Medulla oblongata (tissue), 1 donor: ENCODE results near the gene ACIN1.

Experiments
- DNase-seq: peaks from one replicate; pipeline ENCODE4 v3.0.0-alpha.2; 2015; ENCODE audit errors: extremely low spot score

The ACIN1 gene

DNA sequence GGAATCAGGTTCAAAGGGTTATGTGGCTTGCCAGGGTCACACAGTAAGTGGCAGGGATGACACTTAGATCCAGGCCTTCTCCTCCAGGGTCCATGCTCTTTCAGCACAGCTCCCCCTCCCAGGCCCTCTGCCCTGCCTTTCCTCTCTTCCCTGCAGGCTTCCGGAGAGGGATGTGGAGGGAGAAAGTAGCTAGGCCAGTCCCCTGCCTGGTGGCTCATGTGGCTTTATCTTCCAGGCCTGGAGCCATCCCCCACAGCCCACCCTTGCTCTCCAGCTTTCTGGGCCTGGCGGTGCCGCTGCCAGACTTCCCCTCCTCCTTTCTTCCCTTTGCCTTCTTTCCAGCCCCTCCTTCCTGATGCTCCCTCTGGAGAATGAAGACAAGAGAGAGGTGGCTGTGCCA, 51.2 kb downstream of the ACIN1 start:
- DNase-seq: no peak

DNA sequence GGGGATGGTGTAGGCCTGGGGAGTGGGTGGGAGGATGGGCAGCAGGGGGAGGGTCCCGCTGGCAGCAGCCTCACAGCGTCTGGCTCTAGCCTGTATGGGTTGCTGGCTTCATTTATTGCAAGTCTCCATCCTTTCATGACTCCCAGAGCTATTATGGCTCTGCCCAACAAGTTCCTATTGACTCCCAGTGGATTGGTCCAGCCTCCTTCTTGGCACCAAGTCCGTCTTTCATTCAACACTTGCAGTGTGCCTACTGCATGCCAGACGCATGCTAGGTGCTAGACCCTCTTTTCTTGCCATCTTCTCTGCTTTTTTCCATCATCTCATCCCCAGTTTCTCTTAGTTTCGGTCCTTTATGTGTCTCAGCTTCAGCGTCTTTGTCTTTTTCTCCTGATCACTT, 51.8 kb downstream of the ACIN1 start:
- no peak for DNase-seq

DNA sequence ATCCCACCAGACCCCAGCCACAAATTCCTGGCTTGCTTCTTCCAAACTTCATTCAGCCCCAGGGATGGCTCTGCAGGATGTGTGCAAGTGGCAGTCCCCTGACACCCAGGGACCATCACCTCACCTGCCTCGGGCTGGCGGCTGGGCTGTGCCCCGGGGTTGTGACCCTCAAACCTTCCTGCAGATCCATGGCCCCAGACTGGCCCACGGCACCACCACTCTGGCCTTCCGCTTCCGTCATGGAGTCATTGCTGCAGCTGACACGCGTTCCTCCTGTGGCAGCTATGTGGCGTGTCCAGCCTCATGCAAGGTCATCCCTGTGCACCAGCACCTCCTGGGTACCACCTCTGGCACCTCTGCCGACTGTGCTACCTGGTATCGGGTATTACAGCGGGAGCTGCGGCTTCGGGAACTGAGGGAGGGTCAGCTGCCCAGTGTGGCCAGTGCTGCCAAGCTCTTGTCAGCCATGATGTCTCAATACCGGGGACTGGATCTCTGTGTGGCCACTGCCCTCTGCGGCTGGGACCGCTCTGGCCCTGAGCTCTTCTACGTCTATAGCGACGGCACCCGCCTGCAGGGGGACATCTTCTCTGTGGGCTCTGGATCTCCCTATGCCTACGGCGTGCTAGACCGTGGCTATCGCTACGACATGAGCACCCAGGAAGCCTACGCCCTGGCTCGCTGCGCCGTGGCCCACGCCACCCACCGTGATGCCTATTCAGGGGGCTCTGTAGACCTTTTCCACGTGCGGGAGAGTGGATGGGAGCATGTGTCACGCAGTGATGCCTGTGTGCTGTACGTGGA, 52.6 kb downstream of the ACIN1 start, which contains the start of gene PSMB11:
PSMB11 (plus strand) TSS at position 51 of the 804 bp plus-strand sequence; CDS start at position 65, 14 bp downstream.
- DNase-seq: no peak

DNA sequence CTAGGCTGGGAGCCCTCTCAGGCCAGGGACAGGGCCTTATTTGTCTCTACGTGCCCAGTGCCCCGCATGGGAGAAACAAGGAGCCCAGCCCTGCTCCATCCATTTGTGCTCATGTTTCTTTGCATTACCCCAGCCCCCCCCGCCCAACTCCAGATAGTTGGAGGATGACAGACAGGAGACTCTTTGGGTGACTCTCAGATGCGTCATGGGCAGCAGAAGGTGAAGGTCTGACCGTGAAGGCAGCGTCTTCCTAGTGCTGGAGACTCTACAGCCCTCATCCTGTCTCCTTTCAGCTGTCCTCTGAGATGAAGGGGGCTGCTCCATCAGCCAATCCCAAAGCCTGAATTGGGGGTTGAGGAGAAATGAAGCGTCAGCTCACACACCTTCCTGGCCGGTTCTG, 53.2 kb downstream of the ACIN1 start:
- DNase-seq: no peak

DNA sequence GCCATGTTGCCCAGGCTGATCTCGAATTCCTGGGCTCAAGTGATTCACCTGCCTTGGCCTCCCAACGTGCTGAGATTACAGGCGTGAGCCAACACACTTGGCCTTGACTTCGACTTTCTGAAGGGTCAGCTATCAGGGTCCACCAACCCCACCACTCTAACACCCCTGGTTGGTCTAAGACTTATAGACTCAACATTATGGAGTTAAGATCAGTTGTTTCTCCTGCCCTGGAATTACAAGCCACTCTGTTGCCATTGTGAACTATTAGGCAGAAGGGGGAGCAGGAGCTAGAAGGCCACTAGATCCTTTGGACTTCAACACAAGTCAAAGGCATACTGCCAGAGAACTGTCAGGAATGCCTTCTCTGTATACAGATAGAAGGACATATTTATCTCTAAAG, 54.8 kb downstream of the ACIN1 start:
- DNase-seq: no peak

DNA sequence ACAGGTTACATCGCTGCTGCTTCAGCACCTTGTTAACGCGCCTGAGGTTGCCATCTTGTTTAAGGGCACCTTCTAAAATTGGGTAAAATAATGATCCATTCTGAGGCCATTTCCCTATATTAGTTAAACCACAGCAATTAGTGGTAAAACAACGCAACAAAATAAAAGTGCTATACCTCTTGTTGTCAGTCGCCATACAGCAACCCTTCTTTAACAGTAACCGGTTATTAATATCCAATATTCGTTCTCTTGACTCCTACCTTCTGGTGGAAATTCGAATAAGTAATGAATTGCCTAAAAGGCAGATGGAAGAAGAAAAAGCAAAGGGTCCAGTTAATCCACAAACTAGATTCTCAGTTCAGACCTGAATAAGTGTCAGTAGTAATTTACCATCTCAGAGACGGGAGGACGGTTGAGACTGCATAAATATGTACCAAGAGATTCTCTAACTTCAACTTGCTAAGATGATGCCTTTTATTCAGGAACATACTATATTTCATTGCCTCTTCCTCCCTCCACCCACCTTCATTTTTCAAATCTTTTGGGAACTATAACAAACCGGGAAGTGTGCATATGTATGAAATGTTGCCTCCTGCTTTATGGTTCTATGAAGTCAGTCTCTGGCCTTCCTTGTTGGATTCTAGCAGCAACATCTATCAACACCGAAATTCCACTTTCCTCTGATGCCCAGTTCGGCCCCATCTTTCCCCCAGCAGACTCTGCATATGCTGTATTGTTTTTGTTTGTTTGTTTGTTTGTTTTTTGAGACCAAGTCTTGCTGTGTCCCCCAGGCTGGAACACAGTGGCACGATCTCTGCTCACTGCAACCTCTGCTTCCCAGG, 59.4 kb downstream of the ACIN1 start:
- peak; percentile 40 for DNase-seq

DNA sequence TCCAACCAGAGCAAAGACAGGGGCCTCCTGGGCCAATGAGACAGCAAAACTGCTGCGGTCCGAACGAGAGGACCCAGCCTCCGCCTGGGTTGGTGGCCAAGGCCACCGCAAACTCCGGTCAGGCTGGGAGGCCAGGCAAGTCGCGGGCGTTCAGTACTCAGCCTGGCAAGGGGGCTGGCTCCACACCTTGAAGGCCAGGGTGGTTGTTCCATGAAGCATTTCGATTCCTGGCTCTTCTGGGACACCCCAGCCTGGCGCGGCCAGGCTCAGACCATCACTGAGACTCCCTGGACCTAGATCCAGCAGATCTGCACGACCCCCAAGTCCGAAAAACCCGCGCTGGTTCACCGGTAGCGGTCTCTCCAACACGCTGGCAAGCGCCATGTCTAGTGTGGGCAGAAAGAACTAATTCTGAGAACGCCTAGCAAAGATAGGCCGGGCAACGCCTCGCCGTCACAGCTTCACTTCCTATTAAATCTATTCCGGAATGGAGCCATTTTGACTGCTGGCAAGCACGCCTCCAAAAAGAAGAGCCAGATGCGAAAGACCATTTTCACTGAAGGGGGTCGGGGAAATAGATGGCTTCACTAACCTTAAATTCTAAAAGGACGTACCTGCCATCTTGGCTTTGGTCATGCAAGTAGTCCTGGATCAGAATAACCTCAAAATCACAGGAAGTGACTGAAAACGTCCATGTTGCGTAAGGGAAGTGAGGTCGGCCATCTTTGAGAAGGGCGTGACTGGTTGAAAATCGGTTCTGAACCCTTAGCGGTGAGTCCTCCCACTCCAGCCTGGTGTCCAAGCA, 60.2 kb downstream of the ACIN1 start, which contains the start of gene PSMB5:
PSMB5 (minus strand) TSS at position 403 of the 805 bp plus-strand sequence; CDS start at position 384, 19 bp downstream.
- DNase-seq: peak; percentile 97

DNA sequence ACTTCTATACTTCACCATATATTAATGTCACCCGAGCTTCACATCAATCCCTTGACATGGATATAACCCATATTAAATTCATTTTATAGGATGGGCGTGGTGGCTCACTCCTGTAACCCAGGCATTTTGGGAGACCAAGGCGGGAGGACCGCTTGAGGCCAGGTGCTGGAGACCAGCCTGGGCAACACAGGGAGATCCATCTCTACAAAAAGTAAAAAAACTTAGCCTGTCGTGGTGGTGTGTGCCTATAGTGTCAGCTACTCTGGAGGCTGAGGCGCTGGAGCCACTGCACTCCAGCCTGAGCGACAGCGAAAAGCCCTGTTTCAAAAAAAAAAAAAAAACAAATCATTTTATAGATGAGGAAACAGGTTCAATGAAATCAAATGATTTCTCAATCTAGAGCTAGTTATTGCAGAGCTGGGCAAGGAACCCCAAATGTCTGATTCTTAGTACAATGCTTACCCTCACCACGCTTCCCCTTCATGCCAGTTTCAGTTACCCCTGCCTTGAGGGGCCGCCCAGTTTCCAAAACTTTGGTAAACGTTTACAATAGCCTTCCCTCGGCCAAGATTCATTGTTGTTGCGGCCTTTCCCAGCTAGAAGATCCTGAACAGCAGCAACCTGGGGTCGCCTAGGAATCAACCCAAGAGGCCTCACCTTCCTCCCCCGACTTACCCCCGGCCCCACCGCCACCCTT, 61.0 kb downstream of the ACIN1 start:
- DNase-seq: no peak

DNA sequence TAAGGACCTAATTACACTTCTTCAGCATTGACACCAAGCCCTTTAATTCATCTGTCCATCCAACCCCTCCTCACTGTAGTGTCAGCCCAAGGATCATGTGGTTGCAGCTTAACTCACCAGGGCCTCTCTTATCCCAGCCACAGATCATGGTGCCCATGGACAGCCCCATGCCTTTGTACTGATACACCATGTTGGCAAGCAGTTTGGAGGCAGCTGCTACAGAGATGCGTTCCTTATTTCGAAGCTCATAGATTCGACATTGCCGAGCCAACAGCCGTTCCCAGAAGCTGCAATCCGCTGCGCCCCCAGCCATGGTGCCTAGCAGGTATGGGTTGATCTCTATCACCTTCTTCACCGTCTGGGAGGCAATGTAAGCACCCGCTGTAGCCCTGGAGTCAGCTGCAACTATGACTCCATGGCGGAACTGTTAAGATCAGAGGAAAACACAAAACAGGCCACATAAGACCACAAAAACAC, 61.6 kb downstream of the ACIN1 start:
- no peak for DNase-seq

DNA sequence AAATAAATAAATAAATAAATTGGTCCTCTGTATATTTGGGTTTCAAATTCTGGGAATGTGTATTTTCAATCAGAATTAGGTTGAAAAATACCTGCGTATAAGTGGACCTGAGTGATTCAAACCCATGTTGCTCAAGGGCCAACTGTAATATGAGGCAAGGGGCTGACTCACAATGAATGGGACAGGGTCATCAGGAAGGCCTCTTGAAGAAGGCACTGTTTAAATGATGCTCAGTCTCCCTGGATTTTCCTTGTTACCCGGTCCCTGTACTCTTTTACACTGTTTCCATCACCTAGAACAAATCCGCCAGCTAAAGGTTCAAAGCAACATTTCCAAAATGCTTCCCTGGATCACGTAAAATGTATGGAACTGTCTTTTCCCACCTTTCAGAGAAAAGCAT, 64.0 kb downstream of the ACIN1 start:
- DNase-seq: no peak

DNA sequence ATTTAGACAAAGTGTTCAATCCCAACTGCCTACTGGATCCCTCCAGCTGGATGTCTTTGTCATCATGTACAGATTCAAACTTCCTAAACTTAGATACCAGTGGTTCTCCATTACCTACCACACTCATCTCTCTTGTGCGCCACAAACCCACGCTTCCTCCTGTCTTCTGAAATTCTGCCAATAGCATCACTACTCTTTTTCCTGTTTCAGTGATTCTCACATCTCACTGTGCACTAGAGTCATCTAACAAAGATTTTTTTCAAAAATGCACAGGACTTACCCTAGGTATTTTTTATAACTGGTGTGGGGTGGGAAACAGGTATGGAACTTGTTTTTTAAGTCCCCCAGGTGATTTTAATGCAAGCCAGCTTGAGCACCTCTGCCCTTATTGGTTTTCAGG, 66.1 kb downstream of the ACIN1 start:
- DNase-seq: no peak

DNA sequence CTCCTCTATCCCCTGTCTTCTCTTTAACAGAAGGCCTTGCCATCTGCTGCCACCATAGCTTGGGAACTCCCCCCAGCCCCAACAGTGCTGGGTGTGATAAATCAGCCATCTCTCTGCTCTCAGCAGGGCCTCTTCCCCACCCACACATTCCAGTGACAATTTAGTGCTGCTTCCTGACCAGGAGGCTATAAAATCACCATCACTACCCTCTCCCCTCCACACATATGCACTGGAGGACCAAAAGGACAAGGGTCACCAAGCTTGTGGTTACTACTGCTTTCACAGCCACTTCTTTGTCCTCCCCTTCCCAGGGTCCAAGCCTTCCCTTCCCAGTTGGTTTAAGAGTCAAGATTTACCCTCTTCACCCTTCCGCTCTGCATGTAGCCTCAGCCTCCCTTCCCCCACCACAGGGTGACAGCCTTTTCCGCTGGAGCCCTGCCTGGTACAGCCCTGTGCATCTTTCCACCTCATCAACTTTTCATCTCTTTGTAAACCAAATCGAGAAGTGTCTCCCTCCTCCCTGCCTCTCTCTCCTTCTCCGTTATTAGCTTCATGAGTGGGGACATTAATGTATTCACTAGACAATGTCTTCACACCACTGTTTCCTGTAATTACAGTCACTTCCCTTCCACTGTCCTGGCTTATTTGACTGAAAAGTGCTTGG, 69.7 kb downstream of the ACIN1 start:
- DNase-seq: no peak

DNA sequence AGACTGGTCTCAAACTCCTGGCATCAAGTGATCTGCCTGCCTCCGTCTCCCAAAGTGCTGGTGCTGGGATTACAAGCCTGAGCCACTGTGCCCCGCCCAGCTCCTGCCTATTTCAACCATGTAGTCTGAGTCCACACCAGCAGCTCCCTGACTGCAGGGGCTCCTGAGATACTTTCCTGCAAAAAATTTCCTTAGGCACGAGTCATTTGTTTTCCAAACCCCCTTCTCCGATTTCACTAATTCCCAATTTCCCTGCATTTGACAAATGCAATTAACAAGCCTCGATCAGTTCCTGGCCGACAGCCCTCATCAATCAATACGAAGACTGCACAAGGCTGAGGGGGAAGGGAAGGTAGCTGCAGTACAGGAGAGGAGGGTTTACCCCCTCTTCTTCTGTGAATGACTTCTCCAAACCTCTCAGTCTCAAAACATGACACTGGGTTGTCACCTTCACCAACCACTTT, 70.3 kb downstream of the ACIN1 start:
- DNase-seq: no peak

DNA sequence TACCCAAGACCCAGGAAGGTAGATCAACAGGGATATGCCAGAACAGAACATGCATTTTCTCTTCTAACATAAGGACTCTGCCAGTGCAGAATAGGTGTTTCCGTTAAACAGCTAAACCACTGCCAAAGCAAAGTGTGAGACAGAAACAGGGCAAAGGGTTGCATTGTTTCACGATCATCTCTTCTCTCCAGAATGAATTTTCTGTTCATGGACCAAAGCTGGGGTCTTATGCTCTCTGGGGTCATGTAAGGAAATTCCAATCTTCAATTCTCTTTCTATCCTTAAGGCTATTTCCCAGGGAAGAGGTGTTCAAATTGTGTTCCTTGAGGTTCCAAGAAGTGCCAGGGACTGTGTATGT, 71.2 kb downstream of the ACIN1 start:
- DNase-seq: no peak

DNA sequence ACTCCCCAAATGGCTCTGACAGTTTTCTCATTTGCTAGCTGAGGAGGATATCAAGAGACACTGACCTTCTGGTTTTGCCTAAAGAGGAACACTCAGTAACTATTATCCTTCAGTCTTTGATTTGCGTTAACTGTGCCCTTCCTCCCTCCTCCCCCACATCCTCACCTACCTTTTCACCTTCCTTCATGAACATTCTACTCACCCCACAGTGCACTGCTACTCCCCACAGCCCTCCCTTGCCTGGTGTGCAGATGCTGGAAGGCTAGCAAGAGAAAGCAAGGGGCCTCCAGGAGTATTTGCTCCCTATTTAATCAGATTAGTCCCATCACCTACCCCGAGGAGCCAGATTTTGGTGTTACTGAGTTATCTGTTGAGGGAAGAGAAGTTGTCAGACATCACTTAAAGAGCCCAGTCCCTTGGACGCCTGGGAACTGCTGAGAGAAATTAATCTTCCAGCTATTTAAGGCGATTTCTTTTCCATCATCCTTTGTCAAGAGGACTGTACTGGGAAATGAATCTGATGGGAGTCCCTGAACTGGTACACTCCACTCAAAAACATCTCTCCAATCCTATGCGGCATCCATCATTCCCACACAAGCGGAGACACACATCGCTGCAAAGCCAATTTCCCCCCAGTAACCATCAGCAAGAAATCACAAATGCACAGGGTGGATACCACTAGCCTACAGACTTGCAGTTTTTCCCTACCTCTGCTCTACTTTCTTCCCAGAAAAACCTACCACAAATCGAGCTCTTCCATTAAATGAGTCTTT, 71.7 kb downstream of the ACIN1 start:
- no peak for DNase-seq

DNA sequence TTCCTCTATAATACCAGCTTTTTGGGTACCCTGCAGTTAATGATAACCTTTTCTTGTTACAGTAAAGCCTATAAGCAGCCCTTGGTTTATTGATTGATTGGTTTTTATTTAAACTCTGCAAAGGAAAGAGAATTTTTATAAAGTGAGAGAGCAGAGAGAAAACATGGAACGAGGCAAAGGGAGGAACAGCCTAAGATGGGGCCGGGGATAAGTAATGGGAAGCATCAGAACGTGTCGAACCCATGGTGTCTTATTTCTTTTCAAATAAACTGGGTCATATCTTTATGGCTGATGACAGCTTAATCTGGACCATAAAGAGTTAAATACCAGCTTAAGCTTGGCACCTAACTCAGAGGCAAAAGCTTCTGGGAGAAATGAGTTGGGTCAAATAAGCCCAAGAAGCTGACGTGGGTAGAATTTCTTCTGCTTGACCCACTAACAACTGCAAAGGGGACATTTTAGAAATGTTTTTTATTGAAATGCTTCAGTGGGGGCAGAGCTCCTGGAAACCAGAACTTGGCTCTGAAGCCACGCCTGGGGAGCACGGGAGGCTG, 73.0 kb downstream of the ACIN1 start:
- no peak for DNase-seq

DNA sequence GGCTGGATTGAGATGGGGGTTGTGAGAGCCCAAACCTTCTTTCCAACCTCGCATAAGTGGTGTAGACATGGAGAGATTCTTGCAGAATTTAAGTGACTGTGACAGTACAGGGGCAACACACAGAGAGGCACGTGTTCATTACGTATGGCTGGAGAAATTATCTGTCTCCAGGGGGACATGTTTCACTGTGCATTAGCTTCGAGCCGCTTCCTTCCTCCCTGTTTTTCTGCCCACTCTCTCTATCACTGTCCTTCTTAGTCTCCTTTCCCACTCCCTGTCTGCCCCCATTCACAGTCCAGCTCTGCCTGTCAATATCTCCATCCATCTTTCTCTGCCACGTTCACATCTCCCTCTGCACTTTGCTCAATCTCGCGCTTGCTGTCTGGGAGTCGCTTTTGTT, 73.5 kb downstream of the ACIN1 start:
- no peak for DNase-seq

DNA sequence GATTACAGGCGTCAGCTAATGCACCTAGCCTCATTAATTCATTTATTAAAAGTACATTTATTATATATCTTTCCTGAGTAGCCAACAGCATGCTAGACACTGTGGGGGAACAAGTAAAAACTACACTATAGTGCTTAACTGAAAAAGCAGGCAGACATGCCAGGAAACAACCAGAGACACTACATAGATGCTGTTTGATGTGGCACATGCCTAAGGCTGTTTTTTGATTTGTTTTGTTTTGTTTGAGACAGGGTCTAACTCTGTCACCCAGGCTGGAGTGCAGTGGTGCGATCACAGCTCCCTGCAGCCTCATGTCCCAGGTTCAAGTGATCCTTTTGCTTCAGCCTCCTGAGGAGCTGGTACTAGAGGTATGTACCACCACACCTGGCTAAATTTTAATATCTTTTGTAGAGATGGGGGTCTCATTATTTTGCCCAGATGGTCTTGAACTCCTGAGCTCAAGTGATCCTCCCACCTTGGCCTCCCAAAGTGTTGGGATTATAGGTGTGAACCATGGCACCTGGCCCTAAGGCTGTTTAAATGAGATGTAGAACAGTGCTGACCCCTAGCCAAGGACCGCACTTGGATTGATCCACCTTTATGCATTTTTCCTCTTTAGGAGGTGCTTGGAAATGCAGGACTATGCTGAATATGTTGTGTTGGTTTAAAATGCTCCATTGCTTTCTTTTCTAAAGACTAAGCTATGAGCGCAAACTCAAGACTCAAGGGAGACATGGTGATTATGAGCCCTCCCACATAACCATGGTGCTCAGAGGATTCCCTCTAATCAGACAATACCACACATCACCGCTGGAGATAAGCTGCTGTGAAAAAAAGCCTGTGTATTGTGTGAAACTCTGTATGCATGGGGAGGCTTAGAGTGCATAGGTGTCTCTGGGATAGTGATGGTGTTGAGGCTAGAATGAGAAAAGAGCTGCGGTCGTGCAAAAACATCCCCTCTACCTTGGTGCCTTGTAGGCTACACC, 74.5 kb downstream of the ACIN1 start:
- DNase-seq: no peak
